ENCODE data around the gene HS3ST2.

GRCh38 chr16:22797551-22797950 is 16.4 kb upstream of the HS3ST2 start:
- TF ChIP-seq TAF1 (IDR thresholded peaks at IDR 0.05; ENCODE audit: low read depth, low read length) (no peak), MAX (IDR thresholded peaks at IDR 0.05) (no peak), CTCF (IDR thresholded peaks at IDR 0.05; ENCODE audit: control extremely low read depth in 1 of 3, insufficient read depth in 1 of 3, low read depth in 1 of 3, low read length in 3 of 3) (no peak), GABPA (IDR thresholded peaks at IDR 0.05; ENCODE audit: borderline replicate concordance, insufficient read depth, low read length) (no peak), NRF1 (IDR thresholded peaks at IDR 0.05; ENCODE audit: low read depth, low read length) (no peak), SIRT6 (IDR thresholded peaks at IDR 0.05; ENCODE audit: low read length) (no peak), FOSL1 (IDR thresholded peaks at IDR 0.05; ENCODE audit: insufficient read depth, low read depth, low read length) (no peak)
